ENCODE results near the gene NDST1.

- TF ChIP-seq REST (IDR thresholded peaks at IDR 0.05; ENCODE audit: low read depth, low read length) (no peak), CTCF (IDR thresholded peaks at IDR 0.05) (peak; percentile 54), FOXJ3 (CRISPR knock-in tag; IDR thresholded peaks at IDR 0.05) (no peak), RFX5 (IDR thresholded peaks at IDR 0.05; ENCODE audit: low read length) (no peak)
Observed at GRCh38 chr5:150589862-150590601, 82.1 kb downstream of the NDST1 start.
